ENCODE data around the gene PSAP. TPM values are rescaled to one million over a fixed set of nuclear protein-coding genes. Genes with fewer than 3 reads are reported as not detected.

Gene PSAP
- total RNA-seq, 4 donors from 2014 or later = 757 to 1,009 (median 906) TPM

DNA sequence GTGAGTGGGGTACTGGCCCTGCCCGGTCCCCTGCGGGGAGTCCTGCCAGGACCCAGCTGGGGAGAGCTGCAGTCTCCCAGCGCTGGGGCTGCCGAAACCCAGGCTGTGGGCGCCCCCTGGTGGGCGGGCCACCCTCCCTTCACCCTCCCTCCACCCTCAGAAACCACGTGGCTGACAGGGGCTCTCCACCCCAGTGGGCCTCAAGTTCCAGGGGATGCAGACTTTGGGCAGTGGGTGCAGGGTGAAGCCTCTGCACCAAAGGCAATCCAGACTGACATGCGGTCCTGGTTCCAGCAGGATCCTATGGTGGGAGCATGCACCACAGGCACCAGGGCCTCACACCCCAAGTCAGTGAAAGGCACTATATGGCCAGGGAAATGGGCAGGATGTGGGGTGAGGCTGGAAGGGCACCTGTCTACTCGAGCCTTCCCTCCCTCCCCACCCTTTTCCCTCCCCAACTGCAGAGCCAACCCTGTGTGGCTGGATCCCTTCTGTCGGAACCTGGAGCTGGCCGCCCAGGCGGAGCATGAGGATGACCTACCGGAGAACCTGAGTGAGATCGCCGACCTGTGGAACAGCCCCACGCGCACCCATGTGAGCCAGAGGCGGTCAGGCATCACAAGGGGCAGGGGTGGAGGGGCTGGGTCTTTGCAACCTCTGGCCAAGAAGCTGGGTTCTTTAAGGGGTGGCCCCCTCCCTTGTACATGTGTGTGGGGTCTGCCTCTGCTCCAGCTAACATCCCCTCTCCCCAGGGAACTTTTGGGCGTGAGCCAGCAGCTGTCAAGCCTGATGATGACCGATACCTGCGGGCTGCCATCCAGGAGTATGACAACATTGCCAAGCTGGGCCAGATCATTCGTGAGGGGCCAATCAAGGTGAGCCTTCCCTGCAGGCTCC is 38.8 kb downstream of the PSAP start:
- WGBS, 2 donors = 50 to 58% methylated on average over 17 to 20 of the region's 22 CpGs
- no peak for TF ChIP-seq POLR2A (IDR thresholded peaks at IDR 0.05)
- peak in 1 of 2 donors; percentile 7 for TF ChIP-seq EP300 (IDR thresholded peaks at IDR 0.05)
- TF ChIP-seq, protein P1, sequence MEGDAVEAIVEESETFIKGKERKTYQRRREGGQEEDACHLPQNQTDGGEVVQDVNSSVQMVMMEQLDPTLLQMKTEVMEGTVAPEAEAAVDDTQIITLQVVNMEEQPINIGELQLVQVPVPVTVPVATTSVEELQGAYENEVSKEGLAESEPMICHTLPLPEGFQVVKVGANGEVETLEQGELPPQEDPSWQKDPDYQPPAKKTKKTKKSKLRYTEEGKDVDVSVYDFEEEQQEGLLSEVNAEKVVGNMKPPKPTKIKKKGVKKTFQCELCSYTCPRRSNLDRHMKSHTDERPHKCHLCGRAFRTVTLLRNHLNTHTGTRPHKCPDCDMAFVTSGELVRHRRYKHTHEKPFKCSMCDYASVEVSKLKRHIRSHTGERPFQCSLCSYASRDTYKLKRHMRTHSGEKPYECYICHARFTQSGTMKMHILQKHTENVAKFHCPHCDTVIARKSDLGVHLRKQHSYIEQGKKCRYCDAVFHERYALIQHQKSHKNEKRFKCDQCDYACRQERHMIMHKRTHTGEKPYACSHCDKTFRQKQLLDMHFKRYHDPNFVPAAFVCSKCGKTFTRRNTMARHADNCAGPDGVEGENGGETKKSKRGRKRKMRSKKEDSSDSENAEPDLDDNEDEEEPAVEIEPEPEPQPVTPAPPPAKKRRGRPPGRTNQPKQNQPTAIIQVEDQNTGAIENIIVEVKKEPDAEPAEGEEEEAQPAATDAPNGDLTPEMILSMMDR (IDR thresholded peaks at IDR 0.05) = peak; percentile 70 to 90 (median 83)
- Histone ChIP-seq H3K27me3 (no peaks in the 10 kb centered on the region), H3K9me3 (no peaks in the 10 kb centered on the region), H3K36me3 (peaks cover 0 to 36% (median 11%) of the 10 kb centered on the region in 3 donors), H3K4me1 (peaks cover 0 to 22% (median 10%) of the 10 kb centered on the region in 4 donors), H3K4me3 (no peak overlapping the region), H3K27ac (peak overlapping the region in 1 of 4 donors; percentile 11)
- DNase-seq (ENCODE audit: low spot score in 2 of 2) = peak; percentile 38 to 39

DNA sequence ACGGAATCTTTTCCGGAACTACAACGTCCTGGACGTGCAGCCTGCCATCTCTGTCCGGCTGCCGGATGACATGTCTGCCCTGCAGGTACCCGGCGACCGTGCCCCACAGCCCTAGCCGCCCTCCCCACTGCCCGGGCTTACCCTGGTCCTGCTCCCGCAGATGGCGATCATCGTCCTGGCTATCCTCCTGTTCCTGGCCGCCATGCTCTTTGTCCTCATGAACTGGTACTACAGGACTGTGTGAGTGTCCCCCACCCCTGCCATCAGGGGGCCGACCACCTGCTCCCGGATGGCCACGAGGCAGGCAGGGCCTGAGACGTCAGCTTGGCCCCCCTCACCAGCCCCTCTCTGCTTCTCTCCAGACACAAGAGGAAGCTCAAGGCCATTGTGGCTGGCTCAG is 39.7 kb downstream of the PSAP start:
- H3K4me3 ChIP-seq = no peak overlapping the region
- H3K27ac ChIP-seq = no peak overlapping the region
- no peaks in the 10 kb centered on the region for H3K27me3 ChIP-seq
- 85% methylated on average over 19 of the region's 19 CpGs for WGBS, 2 donors
- H3K4me1 ChIP-seq = peaks cover 0 to 13% (median 5%) of the 10 kb centered on the region in 4 donors
- no peak for DNase-seq (ENCODE audit: low spot score in 2 of 2)
- H3K9me3 ChIP-seq = no peaks in the 10 kb centered on the region
- TF ChIP-seq POLR2A (IDR thresholded peaks at IDR 0.05) = no peak
- TF ChIP-seq EP300 (IDR thresholded peaks at IDR 0.05) = no peak
- TF ChIP-seq, protein P1 (IDR thresholded peaks at IDR 0.05) = no peak
- peaks cover 0 to 27% (median 2%) of the 10 kb centered on the region in 3 donors for H3K36me3 ChIP-seq

- H3K27me3 ChIP-seq = no peaks in the 10 kb centered on the region
- no peak for TF ChIP-seq EP300 (IDR thresholded peaks at IDR 0.05)
- TF ChIP-seq, protein P1 (IDR thresholded peaks at IDR 0.05) = no peak
- TF ChIP-seq POLR2A (IDR thresholded peaks at IDR 0.05) = no peak
- H3K36me3 ChIP-seq = peaks cover 0 to 16% (median 0%) of the 10 kb centered on the region in 3 donors
- H3K27ac ChIP-seq = no peak overlapping the region
- no peak overlapping the region for H3K4me3 ChIP-seq
- peaks cover 0 to 19% (median 4%) of the 10 kb centered on the region in 4 donors for H3K4me1 ChIP-seq
- no peaks in the 10 kb centered on the region for H3K9me3 ChIP-seq
- DNase-seq (ENCODE audit: low spot score in 2 of 2) = no peak
- WGBS, 2 donors = 87 to 89% methylated on average over 13 of the region's 13 CpGs
These were observed 40.9 kb downstream of the PSAP start for GRCh38 chr10:71810048-71810750.

DNA sequence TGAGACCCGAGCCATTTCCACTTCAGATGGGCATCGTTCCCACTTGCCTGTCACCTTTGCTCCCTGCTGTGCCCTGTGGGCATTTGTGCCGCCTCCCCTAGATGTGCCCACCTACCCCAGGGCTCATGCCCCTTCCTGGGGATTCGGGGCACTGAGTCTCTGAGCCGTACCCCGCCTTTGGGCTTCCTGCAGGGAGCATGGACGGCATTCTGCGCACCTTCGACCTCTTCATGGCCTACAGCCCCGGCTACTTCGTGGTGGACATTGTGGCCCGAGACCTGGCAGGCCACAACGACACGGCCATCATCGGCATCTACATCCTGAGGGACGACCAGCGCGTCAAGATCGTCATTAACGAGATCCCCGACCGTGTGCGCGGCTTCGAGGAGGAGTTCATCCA is 41.4 kb downstream of the PSAP start:
- 84 to 88% methylated on average over 25 of the region's 25 CpGs for WGBS, 2 donors
- peaks cover 0 to 19% (median 4%) of the 10 kb centered on the region in 4 donors for H3K4me1 ChIP-seq
- DNase-seq (ENCODE audit: low spot score in 2 of 2) = no peak
- peaks cover 0 to 10% (median 0%) of the 10 kb centered on the region in 3 donors for H3K36me3 ChIP-seq
- no peak overlapping the region for H3K4me3 ChIP-seq
- H3K9me3 ChIP-seq = no peaks in the 10 kb centered on the region
- TF ChIP-seq, protein P1 (IDR thresholded peaks at IDR 0.05) = no peak
- TF ChIP-seq EP300 (IDR thresholded peaks at IDR 0.05) = no peak
- no peak for TF ChIP-seq POLR2A (IDR thresholded peaks at IDR 0.05)
- H3K27me3 ChIP-seq = no peaks in the 10 kb centered on the region
- no peak overlapping the region for H3K27ac ChIP-seq

Data from tibial nerve (tissue), 4 donors.